T-helper 17 cell (primary cell): ENCODE measurements around the gene IL1RL1. TPM values are rescaled to one million over a fixed set of nuclear protein-coding genes. Genes with fewer than 3 reads are reported as not detected.

ENCODE experiments used
- ATAC-seq: fragments of 150-1000 bp; cut with Tn5 transposase; 2 replicates; pipeline ENCODE4 v1.10.0; 2021; ENCODE audit warnings: mild to moderate bottlenecking, moderate library complexity
- DNase-seq, 3 donors: peaks; one replicate each; pipeline versions ENCODE4 v3.0.0 to v3.0.0-alpha.2; 2020 to 2021
- H3K9me3 ChIP-seq: one replicate; pipeline ENCODE4 v1.7.0; 2013; ENCODE audit warnings: low read length, mild to moderate bottlenecking; ENCODE audit not compliant: control insufficient read depth, poor library complexity, severe bottlenecking
- H3K27ac Mint-ChIP-seq: one replicate; pipeline ENCODE4 v1.8.0; 2022; ENCODE audit warnings: mild to moderate bottlenecking, moderate library complexity, mixed read lengths
- H3K27me3 Mint-ChIP-seq: one replicate; pipeline ENCODE4 v1.8.0; 2022; ENCODE audit warnings: mixed read lengths
- H3K36me3 Mint-ChIP-seq: one replicate; pipeline ENCODE4 v1.8.0; 2022; ENCODE audit warnings: low read depth, mixed read lengths
- H3K4me1 Mint-ChIP-seq: one replicate; pipeline ENCODE4 v1.8.0; 2022; ENCODE audit warnings: mild to moderate bottlenecking, mixed read lengths
- H3K4me3 Mint-ChIP-seq: one replicate; pipeline ENCODE4 v1.8.0; 2022; ENCODE audit warnings: mild to moderate bottlenecking, moderate library complexity, mixed read lengths
- total RNA-seq, 4 donors: library from RNA in 2 of 4; stranded (reverse) in 2 of 4; gene quantifications; one replicate each; pipeline ENCODE4 v1.2.3 and lab custom pipeline; 2022 to 2026

The IL1RL1 gene
- total RNA-seq, result under 1 TPM; 0.60 to 0.99 TPM
- total RNA-seq (lab: John Stamatoyannopoulos, UW), result 0 to 0.12 reads per million in 2 donors

GRCh38 chr2:102310964-102311640 lies at the start of gene IL1RL1:
TSS of gene IL1RL1 (plus strand) at chr2:102311563. CDS start at chr2:102338265, 26,702 bp downstream.
- DNase-seq (no peak), ATAC-seq (no peak)
- Mint-ChIP-seq H3K27ac (no peak within 1 kb of the TSS), H3K4me3 (no peak within 1 kb of the TSS), H3K27me3 (peaks cover 26% of the 10 kb centered on the region), H3K4me1 (peaks cover under 1% of the 10 kb centered on the region), H3K36me3 (peaks cover 2% of the 10 kb centered on the region)
- H3K9me3 ChIP-seq, result no peaks in the 10 kb centered on the region

- Mint-ChIP-seq H3K27me3 (no peaks in the 10 kb centered on the region), H3K36me3 (no peaks in the 10 kb centered on the region), H3K27ac (no peak overlapping the region), H3K4me3 (no peak overlapping the region), H3K4me1 (peaks cover 6% of the 10 kb centered on the region)
- H3K9me3 ChIP-seq, result no peaks in the 10 kb centered on the region
- DNase-seq, result no peak
- no peak for ATAC-seq
These were observed 48.9 kb upstream of the IL1RL1 start for GRCh38 chr2:102262216-102263129.

GRCh38 chr2:102264952-102265351 lies 46.4 kb upstream of the IL1RL1 start:
- Mint-ChIP-seq H3K4me1 (peaks cover 2% of the 10 kb centered on the region), H3K27me3 (no peaks in the 10 kb centered on the region), H3K27ac (no peak overlapping the region), H3K4me3 (no peak overlapping the region), H3K36me3 (peaks cover 4% of the 10 kb centered on the region)
- H3K9me3 ChIP-seq, result no peaks in the 10 kb centered on the region
- DNase-seq, result no peak
- no peak for ATAC-seq

- H3K27ac Mint-ChIP-seq, result no peak overlapping the region
- H3K27me3 Mint-ChIP-seq, result no peaks in the 10 kb centered on the region
- ATAC-seq, result no peak
These were observed 45.2 kb upstream of the IL1RL1 start for GRCh38 chr2:102266204-102266603.

GRCh38 chr2:102267774-102268173 lies 43.6 kb upstream of the IL1RL1 start:
- Mint-ChIP-seq H3K27me3 (no peaks in the 10 kb centered on the region), H3K4me3 (no peak overlapping the region), H3K4me1 (peaks cover 12% of the 10 kb centered on the region), H3K36me3 (peaks cover 11% of the 10 kb centered on the region), H3K27ac (no peak overlapping the region)
- H3K9me3 ChIP-seq, result no peaks in the 10 kb centered on the region
- DNase-seq, result no peak
- no peak for ATAC-seq

More at GRCh38 chr2:102266204-102266603, 45.2 kb upstream of the IL1RL1 start:
- DNase-seq, result no peak
- Mint-ChIP-seq H3K4me1 (peaks cover 4% of the 10 kb centered on the region), H3K4me3 (no peak overlapping the region), H3K36me3 (peaks cover 7% of the 10 kb centered on the region)
- H3K9me3 ChIP-seq, result no peaks in the 10 kb centered on the region

GRCh38 chr2:102268510-102269199 lies 42.7 kb upstream of the IL1RL1 start:
- peaks cover 11% of the 10 kb centered on the region for H3K36me3 Mint-ChIP-seq
- H3K4me1 Mint-ChIP-seq, result peaks cover 12% of the 10 kb centered on the region
- H3K27ac Mint-ChIP-seq, result no peak overlapping the region
- no peaks in the 10 kb centered on the region for H3K9me3 ChIP-seq
- H3K4me3 Mint-ChIP-seq, result no peak overlapping the region
- no peaks in the 10 kb centered on the region for H3K27me3 Mint-ChIP-seq
- DNase-seq, result no peak
- ATAC-seq, result no peak

GRCh38 chr2:102269200-102269524 lies 42.2 kb upstream of the IL1RL1 start:
- Mint-ChIP-seq H3K27me3 (no peaks in the 10 kb centered on the region), H3K4me3 (no peak overlapping the region), H3K36me3 (peaks cover 11% of the 10 kb centered on the region), H3K4me1 (peaks cover 12% of the 10 kb centered on the region), H3K27ac (no peak overlapping the region)
- H3K9me3 ChIP-seq, result no peaks in the 10 kb centered on the region
- ATAC-seq, result no peak
- DNase-seq, result no peak

- peak; percentile 63 for ATAC-seq
- Mint-ChIP-seq H3K4me3 (no peak overlapping the region), H3K4me1 (peaks cover 11% of the 10 kb centered on the region), H3K27ac (peak overlapping the region; percentile 22), H3K27me3 (no peaks in the 10 kb centered on the region), H3K36me3 (peaks cover 11% of the 10 kb centered on the region)
- DNase-seq, result no peak
- no peaks in the 10 kb centered on the region for H3K9me3 ChIP-seq
These were observed 39.5 kb upstream of the IL1RL1 start for GRCh38 chr2:102271844-102272243.

GRCh38 chr2:102273619-102274211 lies 37.6 kb upstream of the IL1RL1 start:
- Mint-ChIP-seq H3K4me1 (peaks cover 21% of the 10 kb centered on the region), H3K36me3 (peaks cover 11% of the 10 kb centered on the region), H3K27me3 (no peaks in the 10 kb centered on the region), H3K4me3 (no peak overlapping the region), H3K27ac (no peak overlapping the region)
- ATAC-seq (no peak), DNase-seq (no peak)
- H3K9me3 ChIP-seq, result no peaks in the 10 kb centered on the region

GRCh38 chr2:102276549-102277201 lies 34.7 kb upstream of the IL1RL1 start:
- H3K4me3 Mint-ChIP-seq, result peak overlapping the region; percentile 25
- DNase-seq (no peak), ATAC-seq (no peak)
- H3K4me1 Mint-ChIP-seq, result peaks cover 17% of the 10 kb centered on the region
- H3K9me3 ChIP-seq, result no peaks in the 10 kb centered on the region
- H3K27me3 Mint-ChIP-seq, result no peaks in the 10 kb centered on the region
- H3K27ac Mint-ChIP-seq, result no peak overlapping the region
- peaks cover 3% of the 10 kb centered on the region for H3K36me3 Mint-ChIP-seq

- Mint-ChIP-seq H3K4me1 (peaks cover 12% of the 10 kb centered on the region), H3K27ac (no peak overlapping the region), H3K27me3 (no peaks in the 10 kb centered on the region), H3K36me3 (no peaks in the 10 kb centered on the region), H3K4me3 (no peak overlapping the region)
- DNase-seq (no peak), ATAC-seq (no peak)
- no peaks in the 10 kb centered on the region for H3K9me3 ChIP-seq
These were observed 34.1 kb upstream of the IL1RL1 start for GRCh38 chr2:102277202-102277700.

GRCh38 chr2:102278720-102279390 lies 32.5 kb upstream of the IL1RL1 start:
- DNase-seq (no peak), ATAC-seq (no peak)
- Mint-ChIP-seq H3K4me1 (peaks cover 12% of the 10 kb centered on the region), H3K27ac (no peak overlapping the region), H3K27me3 (no peaks in the 10 kb centered on the region), H3K36me3 (no peaks in the 10 kb centered on the region), H3K4me3 (no peak overlapping the region)
- no peaks in the 10 kb centered on the region for H3K9me3 ChIP-seq
